Measurements from ENCODE around the gene KREMEN2.

Gene KREMEN2

DNA sequence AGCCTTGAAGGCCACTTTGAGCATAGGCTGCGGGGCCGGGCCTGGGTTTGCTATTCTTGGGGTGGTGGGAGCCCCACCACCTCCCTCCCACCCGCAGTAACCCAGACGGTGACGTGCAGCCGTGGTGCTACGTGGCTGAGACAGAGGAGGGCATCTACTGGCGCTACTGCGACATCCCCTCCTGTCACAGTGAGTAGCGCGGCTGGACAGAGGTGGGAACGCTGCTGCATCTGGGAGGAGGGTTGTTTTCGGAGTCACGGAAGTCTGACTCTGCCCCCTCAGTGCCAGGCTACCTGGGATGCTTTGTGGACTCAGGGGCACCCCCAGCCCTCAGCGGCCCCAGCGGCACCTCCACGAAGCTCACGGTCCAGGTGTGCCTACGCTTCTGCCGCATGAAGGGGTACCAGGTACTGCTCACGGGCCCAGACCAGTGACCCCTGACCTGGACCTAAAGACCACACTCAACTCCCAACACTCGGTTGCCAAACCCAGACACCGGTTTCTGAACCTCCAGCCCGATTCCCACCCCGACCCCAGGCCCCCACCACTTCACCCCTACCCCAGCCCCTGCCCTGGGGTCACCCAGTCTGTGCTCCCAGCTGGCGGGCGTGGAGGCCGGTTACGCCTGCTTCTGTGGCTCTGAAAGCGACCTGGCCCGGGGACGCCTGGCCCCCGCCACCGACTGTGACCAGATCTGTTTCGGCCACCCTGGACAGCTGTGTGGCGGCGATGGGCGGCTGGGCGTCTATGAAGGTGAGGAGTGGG, 2.1 kb downstream of the KREMEN2 start:
- no peak for DNase-seq (ENCODE audit: low spot score)

DNA sequence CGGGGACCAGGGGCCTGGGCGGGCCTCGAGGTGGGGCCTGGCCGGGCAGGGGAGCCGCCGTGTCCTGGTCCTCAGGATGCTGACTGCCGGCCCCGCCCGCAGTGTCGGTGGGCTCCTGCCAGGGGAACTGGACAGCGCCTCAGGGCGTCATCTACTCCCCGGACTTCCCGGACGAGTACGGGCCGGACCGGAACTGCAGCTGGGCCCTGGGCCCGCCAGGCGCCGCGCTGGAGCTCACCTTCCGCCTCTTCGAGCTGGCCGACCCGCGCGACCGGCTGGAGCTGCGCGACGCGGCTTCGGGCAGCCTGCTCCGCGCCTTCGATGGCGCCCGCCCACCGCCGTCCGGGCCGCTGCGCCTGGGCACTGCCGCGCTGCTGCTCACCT, 2.7 kb downstream of the KREMEN2 start:
- DNase-seq (ENCODE audit: low spot score), result peak; percentile 48

DNA sequence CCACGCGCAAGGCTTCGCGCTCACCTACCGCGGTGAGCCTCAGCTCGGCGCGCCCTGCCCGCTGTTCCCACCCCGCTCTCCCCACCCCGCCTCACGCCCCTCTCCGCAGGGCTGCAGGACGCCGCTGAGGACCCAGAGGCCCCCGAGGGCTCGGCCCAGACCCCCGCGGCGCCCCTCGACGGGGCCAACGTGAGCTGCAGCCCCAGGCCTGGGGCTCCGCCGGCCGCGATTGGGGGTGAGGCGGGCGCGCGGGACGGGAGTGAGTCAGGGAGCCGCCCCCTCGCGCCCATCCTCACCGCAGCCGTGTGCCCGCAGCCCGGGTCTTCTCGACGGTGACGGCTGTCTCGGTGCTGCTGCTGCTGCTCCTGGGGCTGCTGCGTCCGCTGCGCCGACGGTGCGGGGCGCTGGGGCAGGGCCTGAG, 3.1 kb downstream of the KREMEN2 start:
- DNase-seq (ENCODE audit: low spot score), result no peak

DNA sequence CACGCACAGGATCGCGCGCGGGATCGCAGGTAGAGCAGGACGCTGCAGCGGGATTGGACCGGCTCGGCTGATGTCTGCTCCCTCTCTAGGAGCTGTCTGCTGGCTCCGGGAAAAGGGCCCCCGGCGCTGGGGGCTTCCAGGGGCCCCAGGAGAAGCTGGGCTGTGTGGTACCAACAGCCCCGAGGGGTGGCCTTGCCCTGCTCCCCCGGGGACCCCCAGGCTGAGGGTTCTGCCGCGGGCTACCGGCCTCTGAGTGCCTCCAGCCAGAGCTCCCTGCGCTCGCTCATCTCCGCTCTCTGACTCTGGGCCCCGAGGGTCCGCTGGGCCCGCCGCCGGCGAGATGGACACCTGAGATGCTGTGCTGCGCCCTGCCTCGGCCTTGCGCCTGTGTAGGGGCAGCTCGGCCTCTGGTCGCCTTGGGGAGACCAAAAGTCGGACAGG, 3.7 kb downstream of the KREMEN2 start:
- no peak for DNase-seq (ENCODE audit: low spot score)

DNA sequence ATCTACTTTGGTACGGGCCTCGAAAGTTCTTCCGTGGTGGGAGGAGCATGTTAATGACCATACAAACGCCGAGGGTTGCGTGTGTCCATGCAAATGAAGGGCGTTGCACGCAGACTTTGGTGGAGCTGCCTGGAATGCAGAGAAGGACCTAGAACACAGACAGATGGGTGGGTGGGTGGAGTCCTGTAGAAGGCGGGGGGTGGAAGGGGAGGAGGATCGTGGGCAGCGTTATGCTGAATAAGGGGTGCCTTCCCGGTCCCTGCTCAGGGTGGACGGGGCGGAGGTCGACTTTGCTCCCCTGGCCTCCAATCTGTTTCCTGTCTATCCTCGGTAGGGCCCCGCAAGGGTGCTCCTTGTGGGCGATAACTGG, 4.3 kb downstream of the KREMEN2 start:
- DNase-seq (ENCODE audit: low spot score), result no peak

DNA sequence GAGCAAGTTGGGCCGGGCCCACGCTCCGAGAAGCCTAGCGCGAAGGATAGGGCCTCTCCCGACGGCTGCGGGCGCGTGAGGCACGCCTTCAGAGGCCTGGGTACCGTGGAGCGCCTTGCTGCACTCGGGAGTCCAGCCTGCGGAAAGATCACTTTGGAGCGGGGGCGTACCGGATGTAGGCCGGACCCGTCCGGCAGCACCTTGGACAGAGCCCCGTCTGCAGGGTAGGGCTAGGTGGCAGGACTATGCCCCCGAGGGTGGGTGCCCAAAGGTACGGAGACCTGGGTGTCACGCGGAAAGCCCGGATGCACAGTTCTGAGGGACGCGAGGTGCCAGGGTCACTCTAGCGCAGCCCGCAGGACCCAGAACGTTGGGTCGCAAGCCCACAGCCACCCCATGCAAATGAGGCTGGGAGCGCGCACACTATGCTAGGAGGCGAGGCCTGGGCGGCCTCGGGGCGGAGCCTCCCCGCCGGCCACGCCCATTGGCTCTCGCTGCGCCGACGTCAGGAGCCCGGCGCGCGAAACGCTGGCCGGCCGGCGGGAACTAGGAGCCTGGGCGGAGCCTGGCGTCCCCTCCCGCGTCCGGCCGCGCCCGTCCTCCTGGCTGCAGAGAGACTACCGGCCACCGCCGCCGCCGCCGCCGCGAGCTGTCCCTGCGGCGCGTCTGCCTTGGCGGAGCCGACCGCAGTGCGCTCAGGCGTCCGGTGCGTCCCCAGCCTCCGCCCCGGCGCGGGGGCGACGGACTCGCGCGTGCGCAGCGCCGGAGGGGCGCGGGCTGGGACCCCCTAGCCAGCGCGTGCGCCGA, 4.9 kb downstream of the KREMEN2 start, which contains the start of gene PAQR4:
TSS of gene PAQR4 (plus strand) at position 611 of the 807 bp plus-strand sequence. CDS start 327 bp downstream, outside the sequence.
- peak; percentile 98 for DNase-seq (ENCODE audit: low spot score)

DNA sequence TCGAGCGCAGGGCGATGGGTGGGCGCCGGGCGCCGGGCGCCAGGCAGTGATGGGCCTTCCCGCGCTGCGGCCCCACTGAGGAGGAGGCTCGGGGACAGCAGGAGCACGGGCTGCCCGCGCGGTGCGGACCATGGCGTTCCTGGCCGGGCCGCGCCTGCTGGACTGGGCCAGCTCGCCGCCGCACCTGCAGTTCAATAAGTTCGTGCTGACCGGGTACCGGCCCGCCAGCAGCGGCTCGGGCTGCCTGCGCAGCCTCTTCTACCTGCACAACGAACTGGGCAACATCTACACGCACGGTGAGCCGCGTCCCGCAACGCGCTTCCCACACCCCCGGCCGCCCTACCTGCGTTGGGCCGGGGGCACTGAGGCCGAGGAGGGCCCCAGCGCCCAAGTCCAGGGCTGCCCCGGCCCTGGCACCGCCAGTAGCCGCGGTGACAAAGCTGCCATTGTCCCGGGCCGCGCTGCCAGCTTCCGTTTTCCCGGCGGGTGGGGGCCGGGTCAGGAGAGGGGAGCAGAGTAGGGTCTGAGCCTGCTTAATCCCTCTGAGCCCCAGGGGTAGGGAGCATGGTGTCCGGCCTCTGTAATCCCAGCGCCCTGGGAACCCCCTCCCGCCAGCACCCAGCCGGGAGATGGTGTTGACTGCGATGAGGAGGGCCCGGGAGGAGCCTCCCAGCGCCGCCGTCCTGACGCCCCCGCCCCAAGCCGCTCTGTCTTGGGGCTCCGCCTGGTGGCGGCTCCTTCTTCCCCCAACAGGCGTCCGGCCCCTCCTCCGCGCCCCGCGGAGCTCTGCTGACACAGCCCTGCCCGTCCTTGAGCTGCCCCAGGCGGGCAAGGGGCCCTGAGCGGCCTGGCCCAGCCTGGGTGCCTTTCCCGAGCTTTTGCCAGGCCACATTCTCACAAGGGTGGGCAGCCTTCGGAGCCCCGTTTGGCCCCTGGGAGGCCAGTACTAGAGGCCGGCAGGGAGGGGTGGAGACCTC, 5.8 kb downstream of the KREMEN2 start:
- peak; percentile 65 for DNase-seq (ENCODE audit: low spot score)

DNA sequence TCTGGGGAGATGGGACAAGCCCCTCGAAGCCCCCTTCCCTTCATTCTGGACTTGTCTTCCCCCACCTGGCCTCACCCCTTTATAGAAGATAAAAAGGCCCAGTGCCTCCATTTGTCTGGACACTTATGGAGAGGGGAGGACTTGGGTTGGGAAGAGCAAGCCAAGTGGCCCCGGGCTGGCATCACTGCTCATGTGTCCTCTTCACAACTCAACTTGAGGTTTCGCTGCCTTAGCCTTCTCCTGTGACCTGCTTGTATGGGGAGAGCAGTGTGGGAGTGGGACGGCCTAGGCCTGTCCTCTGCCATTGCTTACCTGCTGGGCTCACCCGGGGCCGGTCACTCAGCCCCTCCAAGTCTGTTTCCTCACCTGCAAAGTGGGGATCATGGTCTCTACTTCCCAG, 6.5 kb downstream of the KREMEN2 start:
- no peak for DNase-seq (ENCODE audit: low spot score)

DNA sequence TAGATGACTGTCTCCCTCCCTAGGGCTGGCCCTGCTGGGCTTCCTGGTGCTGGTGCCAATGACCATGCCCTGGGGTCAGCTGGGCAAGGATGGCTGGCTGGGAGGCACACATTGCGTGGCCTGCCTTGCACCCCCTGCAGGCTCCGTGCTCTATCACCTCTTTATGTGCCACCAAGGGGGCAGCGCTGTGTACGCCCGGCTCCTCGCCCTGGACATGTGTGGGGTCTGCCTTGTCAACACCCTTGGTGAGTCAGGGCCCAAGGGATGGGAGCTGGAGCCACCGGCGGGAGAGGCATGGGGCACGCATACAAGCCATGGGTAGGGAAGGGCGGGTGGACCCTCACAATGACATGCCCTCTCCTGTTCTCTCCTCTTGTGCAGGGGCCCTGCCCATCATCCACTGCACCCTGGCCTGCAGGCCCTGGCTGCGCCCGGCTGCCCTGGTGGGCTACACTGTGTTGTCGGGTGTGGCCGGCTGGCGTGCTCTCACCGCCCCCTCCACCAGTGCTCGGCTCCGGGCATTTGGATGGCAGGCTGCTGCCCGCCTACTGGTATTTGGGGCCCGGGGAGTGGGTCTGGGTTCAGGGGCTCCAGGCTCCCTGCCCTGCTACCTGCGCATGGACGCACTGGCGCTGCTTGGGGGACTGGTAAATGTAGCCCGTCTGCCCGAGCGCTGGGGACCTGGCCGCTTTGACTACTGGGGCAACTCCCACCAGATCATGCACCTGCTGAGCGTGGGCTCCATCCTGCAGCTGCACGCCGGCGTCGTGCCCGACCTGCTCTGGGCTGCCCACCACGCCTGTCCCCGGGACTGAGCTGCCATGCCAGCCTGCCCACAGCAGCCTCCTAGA, 7.3 kb downstream of the KREMEN2 start:
- DNase-seq (ENCODE audit: low spot score), result no peak

DNA sequence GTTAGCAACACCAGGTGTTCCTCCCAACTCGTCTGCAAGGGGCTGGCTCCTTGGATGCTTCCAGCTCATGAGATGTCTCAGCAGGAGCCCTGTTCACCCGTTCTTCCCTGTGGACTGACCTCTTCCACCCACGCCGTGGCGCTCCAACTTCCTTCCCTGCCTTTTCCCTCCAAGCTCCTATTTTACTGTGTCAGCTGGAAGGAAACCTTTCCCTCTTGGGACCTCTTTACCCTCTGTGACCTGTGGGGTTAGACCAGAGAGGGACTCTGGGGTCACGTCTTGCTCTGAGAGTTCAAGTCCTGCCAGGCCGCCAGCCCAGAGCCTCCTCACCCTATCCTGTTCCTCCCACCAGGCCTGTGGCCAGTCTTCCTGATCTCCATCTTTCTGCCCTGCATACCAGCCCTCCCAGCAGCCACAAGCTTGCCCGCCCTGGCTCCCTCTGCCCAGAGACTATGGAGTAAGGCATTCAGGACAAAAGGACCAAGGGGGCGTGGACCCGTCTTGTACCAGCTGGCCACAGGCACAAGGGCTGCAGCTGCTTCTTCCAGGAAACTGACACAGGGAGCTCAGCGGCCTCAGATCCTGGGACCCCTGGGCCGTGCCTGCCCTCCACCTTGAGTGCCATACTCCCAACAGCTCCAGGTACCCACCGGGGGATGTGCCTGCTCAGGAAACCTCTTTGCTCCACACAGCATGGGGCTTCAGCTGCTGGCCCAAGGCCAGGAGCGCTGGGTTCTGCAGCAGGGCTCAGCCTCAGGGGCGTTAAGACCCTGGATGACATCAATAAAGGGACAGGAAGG, 8.1 kb downstream of the KREMEN2 start:
- no peak for DNase-seq (ENCODE audit: low spot score)

DNA sequence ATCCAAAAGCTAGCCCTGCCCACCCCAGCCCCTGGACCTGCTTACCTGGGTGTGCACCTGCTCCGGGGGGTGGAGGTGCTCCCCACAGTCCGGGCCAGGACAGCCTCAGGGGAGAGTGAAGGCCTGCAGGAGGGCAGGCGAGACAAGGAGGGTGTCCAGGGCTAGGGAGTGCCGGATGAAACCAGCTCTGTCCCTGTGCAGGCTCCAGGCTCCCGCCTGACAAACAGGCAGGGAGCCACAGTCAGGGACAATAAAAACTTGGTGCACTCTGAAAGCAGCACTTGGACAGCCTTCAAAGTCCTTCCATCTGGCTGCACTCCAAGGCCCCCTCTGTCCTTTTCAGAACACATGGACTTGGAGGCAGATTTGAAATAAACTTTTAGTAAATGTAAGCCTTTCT, 9.0 kb downstream of the KREMEN2 start:
- DNase-seq (ENCODE audit: low spot score), result no peak

DNA sequence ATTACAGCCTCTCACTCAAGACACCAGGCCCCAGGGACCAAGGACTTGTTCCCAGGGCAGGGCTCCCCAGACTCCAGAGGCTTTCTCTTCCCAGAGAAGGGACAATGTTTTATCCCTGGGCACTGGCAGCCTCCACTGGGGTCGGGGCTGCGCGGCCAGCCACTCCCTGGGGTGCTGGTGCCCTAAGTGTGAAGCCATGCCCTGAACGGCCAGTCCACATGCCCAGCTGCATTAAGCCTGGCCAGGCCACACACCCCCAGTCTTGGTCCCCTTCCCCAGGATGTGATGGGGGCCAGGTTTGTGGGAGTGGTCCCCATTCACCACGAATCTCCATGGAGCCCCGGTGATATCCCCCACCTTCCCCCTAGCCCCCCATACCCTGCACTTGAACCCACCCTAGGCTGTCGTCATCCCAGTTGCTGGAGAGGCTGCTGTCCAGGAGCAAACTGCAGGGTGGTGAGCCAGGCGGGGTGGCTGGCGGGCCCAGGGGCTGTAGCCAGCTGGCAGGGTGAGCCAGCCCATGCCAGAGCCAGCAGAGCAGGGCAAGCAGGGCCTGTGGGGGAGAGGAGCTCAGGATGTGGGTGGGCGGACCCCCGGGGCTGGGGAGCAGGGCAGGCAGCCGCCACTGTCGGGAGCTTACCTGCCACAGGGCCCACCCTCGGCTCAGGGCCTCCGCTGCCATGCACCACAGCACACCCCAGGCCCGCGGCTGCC, 9.7 kb downstream of the KREMEN2 start:
- DNase-seq (ENCODE audit: low spot score), result no peak

DNA sequence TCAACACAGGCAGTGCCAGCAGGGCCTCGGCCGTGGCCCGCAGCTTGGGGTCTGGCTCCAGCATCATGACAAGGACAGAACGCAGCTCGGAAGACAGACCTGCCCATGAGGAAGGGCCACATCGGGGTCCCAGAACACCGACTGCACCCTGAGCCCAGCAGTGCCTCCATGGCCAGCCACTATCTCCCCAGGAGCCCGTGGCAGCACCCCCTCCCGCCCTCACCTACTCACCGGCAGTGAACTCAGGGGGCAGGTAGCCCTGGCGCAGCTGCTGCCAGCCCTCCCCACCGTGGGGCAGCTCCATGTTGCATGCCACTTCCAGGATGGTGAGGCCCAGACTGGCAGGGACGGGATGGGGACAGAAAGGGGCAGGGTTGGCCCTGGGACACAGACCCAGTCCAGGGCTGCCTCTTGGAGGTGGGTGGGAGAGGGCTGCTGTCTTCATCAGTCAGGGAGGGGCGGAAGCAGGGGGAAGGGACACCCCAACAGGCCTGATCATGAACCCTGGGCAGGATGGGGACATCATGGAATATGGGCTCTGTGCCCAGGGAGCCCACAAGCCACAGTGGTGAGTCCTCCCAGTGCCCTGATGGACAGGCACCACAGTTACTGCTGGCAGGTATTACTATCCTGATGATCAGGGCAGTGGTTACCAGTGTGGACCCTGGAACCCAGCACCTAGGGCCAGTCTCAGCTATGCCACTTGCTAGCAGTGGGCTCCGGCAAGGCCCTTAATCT, 10.4 kb downstream of the KREMEN2 start:
- DNase-seq (ENCODE audit: low spot score), result no peak

DNA sequence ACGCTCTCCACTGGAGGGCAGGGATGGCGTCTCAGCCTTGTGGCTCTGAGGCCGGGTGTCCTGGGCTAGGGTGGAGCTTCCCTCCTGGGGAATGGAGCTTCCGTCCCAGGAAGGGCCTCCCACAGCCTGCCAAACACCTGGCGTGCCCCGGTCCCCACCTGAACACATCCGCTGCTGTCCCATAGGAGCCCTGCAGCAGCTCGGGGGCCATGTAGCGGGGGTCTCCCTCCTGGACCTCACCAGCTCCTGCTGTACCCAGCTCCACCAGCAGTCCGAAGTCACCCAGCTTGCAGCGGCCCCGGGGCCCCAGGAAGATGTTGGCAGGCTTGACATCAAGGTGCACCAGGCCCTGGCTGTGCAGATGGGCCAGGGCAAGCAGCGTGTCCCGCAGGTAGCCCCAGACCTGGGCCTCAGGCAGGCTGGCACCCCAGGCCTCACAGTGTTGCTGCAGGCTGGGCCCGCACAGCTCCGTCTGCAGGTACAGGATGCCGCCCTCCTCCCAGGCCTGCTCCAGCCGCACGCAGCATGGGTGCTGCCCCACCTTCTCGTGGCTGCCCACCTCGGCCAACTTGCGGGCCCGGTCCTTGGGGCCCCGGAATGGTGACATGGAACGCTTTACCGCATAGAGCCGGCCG, 11.2 kb downstream of the KREMEN2 start:
- no peak for DNase-seq (ENCODE audit: low spot score)

DNA sequence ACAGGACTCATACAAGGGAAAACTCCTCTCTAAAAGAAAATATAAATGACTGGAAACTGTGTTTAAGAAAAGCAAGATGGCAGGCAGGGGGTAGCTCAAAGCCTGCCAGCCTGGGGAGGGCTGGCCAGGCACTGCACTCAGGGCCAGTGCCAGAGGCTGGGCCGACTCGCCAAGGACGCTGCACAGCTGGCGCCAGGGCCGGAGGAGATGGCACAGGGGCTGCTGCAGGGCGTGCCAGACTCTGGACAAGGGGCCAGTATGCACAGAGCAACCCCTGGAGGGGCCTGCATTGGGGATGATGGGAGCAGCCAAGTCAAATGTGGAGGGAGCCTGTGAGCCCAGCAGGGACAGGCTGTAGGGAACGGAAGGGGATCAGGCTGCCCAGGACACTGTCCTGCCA, 12.1 kb downstream of the KREMEN2 start:
- DNase-seq (ENCODE audit: low spot score), result no peak

DNA sequence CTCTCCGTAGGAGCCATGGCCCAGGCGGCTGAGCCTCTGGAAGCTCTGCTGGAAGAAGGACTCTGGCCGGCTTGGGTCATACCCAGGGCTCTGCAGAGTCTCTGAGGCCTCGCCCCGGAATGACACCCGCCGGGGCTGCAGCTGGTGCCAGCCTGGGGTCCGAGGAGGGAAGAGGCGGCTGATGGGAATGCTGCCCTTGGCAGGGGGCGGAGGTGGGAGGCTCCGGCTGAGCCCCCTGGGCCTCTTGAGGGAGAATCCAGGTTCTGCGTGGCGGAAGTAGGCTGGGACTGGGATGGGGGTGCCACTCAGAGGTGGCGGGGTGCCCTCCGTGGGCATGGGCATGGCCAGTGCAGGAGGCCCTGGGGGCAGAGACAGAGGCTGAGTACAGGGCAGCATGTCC, 12.6 kb downstream of the KREMEN2 start:
- DNase-seq (ENCODE audit: low spot score), result no peak

DNA sequence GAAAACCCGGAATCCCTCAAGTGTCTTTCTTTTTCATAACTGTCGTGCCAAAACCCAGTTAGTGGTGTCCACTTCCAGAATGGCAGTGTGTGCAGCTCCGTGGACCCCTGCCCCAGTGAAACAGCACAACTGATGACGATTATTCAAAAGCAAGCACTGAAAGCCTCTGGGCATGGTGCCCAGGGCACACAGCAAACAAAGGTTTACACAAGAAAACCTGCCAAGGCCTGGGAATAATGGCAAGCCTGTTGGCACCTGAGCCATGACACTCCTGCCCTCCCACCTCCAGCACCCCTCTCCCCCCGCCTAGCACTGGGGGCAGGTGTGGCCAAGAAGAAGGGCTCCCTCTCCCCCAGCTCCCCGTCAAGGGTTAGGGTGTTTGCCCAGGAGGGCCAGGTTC, 13.4 kb downstream of the KREMEN2 start:
- no peak for DNase-seq (ENCODE audit: low spot score)

DNA sequence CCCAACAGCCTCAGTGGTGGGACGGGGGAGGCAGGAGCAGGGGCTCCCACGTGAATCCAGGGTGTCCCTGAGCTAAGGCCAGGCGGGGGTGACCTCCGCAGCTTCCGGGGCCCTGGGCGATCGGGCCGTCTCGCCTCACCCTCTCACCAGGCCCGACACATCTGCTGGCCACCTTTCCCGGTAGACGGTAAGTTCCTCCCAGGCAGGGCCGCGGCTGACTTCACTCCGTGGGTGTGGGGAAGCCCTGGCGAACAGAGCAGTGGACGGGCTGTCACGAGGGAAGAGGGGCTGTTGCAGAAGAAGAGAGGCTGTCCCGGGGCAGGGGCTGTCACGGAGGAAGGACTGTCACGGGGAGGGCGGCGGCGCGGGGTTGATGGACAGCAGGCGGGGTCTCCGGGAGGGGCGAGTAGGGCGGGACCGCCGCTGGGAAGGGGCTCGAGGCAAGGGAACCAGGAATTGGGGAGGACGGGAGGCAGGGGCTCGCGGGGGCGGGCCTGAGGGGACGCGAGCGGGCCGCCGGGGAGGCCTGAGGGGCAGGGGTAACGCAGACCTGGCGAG, 15.7 kb downstream of the KREMEN2 start:
- DNase-seq (ENCODE audit: low spot score), result peak; percentile 30
